Measurements from ENCODE around the gene B3GNT3. TPM values are rescaled to one million over a fixed set of nuclear protein-coding genes. Genes with fewer than 3 reads are reported as not detected.

B3GNT3 gene
- total RNA-seq, 2 donors from 2014 or later: 0.70 to 1.2 TPM

GRCh38 chr19:17847538-17848366, 52.8 kb downstream of the B3GNT3 start, which contains the start of gene JAK3:
JAK3 (minus strand) TSS chr19:17847982; CDS start chr19:17844417, 3,565 bp downstream.
- Mint-ChIP-seq H3K36me3 (ENCODE audit: low read depth) (no peaks in the 10 kb centered on the region), H3K27ac (no peak within 1 kb of the TSS), H3K4me1 (no peaks in the 10 kb centered on the region), H3K9me3 (no peaks in the 10 kb centered on the region), H3K27me3 (ENCODE audit: insufficient read depth) (peaks cover 40% of the 10 kb centered on the region), H3K4me3 (peak within 1 kb of the TSS; percentile 47)
- Histone ChIP-seq H3K27me3 (ENCODE audit: control insufficient read depth, insufficient read depth, low read length, poor library complexity, severe bottlenecking) (peaks cover 15% of the 10 kb centered on the region), H3K4me3 (ENCODE audit: low read length) (no peak within 1 kb of the TSS), H3K27ac (ENCODE audit: low read depth, low read length) (no peak within 1 kb of the TSS), H3K4me1 (ENCODE audit: control insufficient read depth, insufficient read depth, low read length) (peaks cover under 1% of the 10 kb centered on the region), H3K9me3 (ENCODE audit: control insufficient read depth, low read length) (no peaks in the 10 kb centered on the region), H3K36me3 (ENCODE audit: control insufficient read depth, insufficient read depth, low read length) (no peaks in the 10 kb centered on the region), H3K9ac (ENCODE audit: extremely low read depth, low read length, poor library complexity, severe bottlenecking) (no peak within 1 kb of the TSS)
- WGBS, 2 experiments (ENCODE audit: insufficient coverage in 1 of 2, insufficient read length in 1 of 2): 26 to 46% methylated on average over 15 to 40 of the region's 40 CpGs
- peak; percentile 97 for DNase-seq
- TF ChIP-seq CTCF (conservative IDR thresholded peaks at IDR 0.05): no peak

- Histone ChIP-seq H3K27ac (ENCODE audit: low read depth, low read length) (no peak overlapping the region), H3K4me3 (ENCODE audit: low read length) (no peak overlapping the region), H3K36me3 (ENCODE audit: control insufficient read depth, insufficient read depth, low read length) (no peaks in the 10 kb centered on the region), H3K9me3 (ENCODE audit: control insufficient read depth, low read length) (no peaks in the 10 kb centered on the region), H3K4me1 (ENCODE audit: control insufficient read depth, insufficient read depth, low read length) (no peaks in the 10 kb centered on the region), H3K27me3 (ENCODE audit: control insufficient read depth, insufficient read depth, low read length, poor library complexity, severe bottlenecking) (peaks cover 5% of the 10 kb centered on the region), H3K9ac (ENCODE audit: extremely low read depth, low read length, poor library complexity, severe bottlenecking) (no peak overlapping the region)
- no peaks in the 10 kb centered on the region for H3K9me3 Mint-ChIP-seq
- 92% methylated on average over 12 to 14 of the region's 14 CpGs for WGBS, 2 experiments (ENCODE audit: insufficient coverage in 1 of 2, insufficient read length in 1 of 2)
- no peaks in the 10 kb centered on the region for H3K36me3 Mint-ChIP-seq (ENCODE audit: low read depth)
- H3K27ac Mint-ChIP-seq: no peak overlapping the region
- H3K4me1 Mint-ChIP-seq: no peaks in the 10 kb centered on the region
- no peak overlapping the region for H3K4me3 Mint-ChIP-seq
- peaks cover 31% of the 10 kb centered on the region for H3K27me3 Mint-ChIP-seq (ENCODE audit: insufficient read depth)
- no peak for DNase-seq
- TF ChIP-seq CTCF (conservative IDR thresholded peaks at IDR 0.05): no peak
Observed at GRCh38 chr19:17848595-17849292, 53.8 kb downstream of the B3GNT3 start.

GRCh38 chr19:17854061-17854460, 59.1 kb downstream of the B3GNT3 start:
- Histone ChIP-seq H3K4me1 (ENCODE audit: control insufficient read depth, insufficient read depth, low read length) (no peaks in the 10 kb centered on the region), H3K4me3 (ENCODE audit: low read length) (no peak overlapping the region), H3K9ac (ENCODE audit: extremely low read depth, low read length, poor library complexity, severe bottlenecking) (no peak overlapping the region), H3K27me3 (ENCODE audit: control insufficient read depth, insufficient read depth, low read length, poor library complexity, severe bottlenecking) (peaks cover 4% of the 10 kb centered on the region), H3K9me3 (ENCODE audit: control insufficient read depth, low read length) (no peaks in the 10 kb centered on the region), H3K36me3 (ENCODE audit: control insufficient read depth, insufficient read depth, low read length) (no peaks in the 10 kb centered on the region), H3K27ac (ENCODE audit: low read depth, low read length) (no peak overlapping the region)
- H3K9me3 Mint-ChIP-seq: no peaks in the 10 kb centered on the region
- H3K27me3 Mint-ChIP-seq (ENCODE audit: insufficient read depth): peaks cover 9% of the 10 kb centered on the region
- H3K4me1 Mint-ChIP-seq: peaks cover 1% of the 10 kb centered on the region
- no peaks in the 10 kb centered on the region for H3K36me3 Mint-ChIP-seq (ENCODE audit: low read depth)
- H3K4me3 Mint-ChIP-seq: no peak overlapping the region
- 89 to 100% methylated on average over 2 to 6 of the region's 6 CpGs for WGBS, 2 experiments (ENCODE audit: insufficient coverage in 1 of 2, insufficient read length in 1 of 2)
- no peak for TF ChIP-seq CTCF (conservative IDR thresholded peaks at IDR 0.05)
- no peak for DNase-seq
- no peak overlapping the region for H3K27ac Mint-ChIP-seq

Measured in endodermal cell (in vitro differentiated cells).